HEK293T (cell line): ENCODE measurements around the gene U2AF2.

Source experiments
- CTCF ChIA-PET: fragments of 350-600 bp; formaldehyde crosslinking; extraction: SDS; loops from one replicate; lab custom pipeline; 2021; ENCODE audit warnings: antibody characterized with exemption, inconsistent platforms; lab: Yijun Ruan, JAX
- POLR2A ChIA-PET: fragments of 350-600 bp; formaldehyde crosslinking; extraction: SDS; loops from one replicate; lab custom pipeline; 2020; ENCODE audit warnings: antibody characterized with exemption, inconsistent platforms; lab: Yijun Ruan, JAX
- DNase-seq: peaks from one replicate; pipeline ENCODE4 v3.0.0; 2012; ENCODE audit warnings: mixed read lengths; ENCODE audit errors: extremely low spot score
- ARNT ChIP-seq: fragments of 450-650 bp; IDR thresholded peaks from 2 replicates; pipeline ENCODE4 v1.6.1; 2017; ENCODE audit warnings: mild to moderate bottlenecking
- BHLHE40 ChIP-seq: fragments of 450-650 bp; IDR thresholded peaks from 2 replicates; pipeline ENCODE4 v1.6.1; 2016; ENCODE audit warnings: mild to moderate bottlenecking, moderate library complexity, borderline replicate concordance
- CTBP1 ChIP-seq: fragments of 450-650 bp; IDR thresholded peaks from 2 replicates; pipeline ENCODE4 v1.6.1; 2016; ENCODE audit warnings: borderline replicate concordance
- ELF4 ChIP-seq: fragments of 450-650 bp; IDR thresholded peaks from 2 replicates; pipeline ENCODE4 v1.6.1; 2017; ENCODE audit warnings: antibody characterized with exemption
- FOXA1 ChIP-seq: fragments of 450-650 bp; IDR thresholded peaks from 2 replicates; pipeline ENCODE4 v1.6.1; 2016; ENCODE audit warnings: mild to moderate bottlenecking
- FOXM1 ChIP-seq: fragments of 450-650 bp; IDR thresholded peaks from 2 replicates; pipeline ENCODE4 v1.6.1; 2017; ENCODE audit warnings: mild to moderate bottlenecking, borderline replicate concordance
- HDGF ChIP-seq: fragments of 450-650 bp; IDR thresholded peaks from 2 replicates; pipeline ENCODE4 v1.6.1; 2017; ENCODE audit warnings: antibody characterized with exemption, borderline replicate concordance
- LEF1 ChIP-seq: fragments of 450-650 bp; IDR thresholded peaks from 2 replicates; pipeline ENCODE4 v1.6.1; 2017; ENCODE audit warnings: mild to moderate bottlenecking, borderline replicate concordance
- NFRKB ChIP-seq: fragments of 450-650 bp; IDR thresholded peaks from 2 replicates; pipeline ENCODE4 v1.6.1; 2016; ENCODE audit warnings: mild to moderate bottlenecking, moderate library complexity
- PKNOX1 ChIP-seq: fragments of 450-650 bp; IDR thresholded peaks from 2 replicates; pipeline ENCODE4 v1.6.1; 2016
- SP1 ChIP-seq: fragments of 450-650 bp; IDR thresholded peaks from 2 replicates; pipeline ENCODE4 v1.6.1; 2017
- SUZ12 ChIP-seq: fragments of 450-650 bp; IDR thresholded peaks from 2 replicates; pipeline ENCODE4 v1.6.1; 2016; ENCODE audit warnings: mild to moderate bottlenecking
- TARDBP ChIP-seq: fragments of 450-650 bp; IDR thresholded peaks from 2 replicates; pipeline ENCODE4 v1.6.1; 2016
- ZNF384 ChIP-seq: fragments of 450-650 bp; IDR thresholded peaks from 2 replicates; pipeline ENCODE4 v1.6.1; 2016

Gene U2AF2

DNA sequence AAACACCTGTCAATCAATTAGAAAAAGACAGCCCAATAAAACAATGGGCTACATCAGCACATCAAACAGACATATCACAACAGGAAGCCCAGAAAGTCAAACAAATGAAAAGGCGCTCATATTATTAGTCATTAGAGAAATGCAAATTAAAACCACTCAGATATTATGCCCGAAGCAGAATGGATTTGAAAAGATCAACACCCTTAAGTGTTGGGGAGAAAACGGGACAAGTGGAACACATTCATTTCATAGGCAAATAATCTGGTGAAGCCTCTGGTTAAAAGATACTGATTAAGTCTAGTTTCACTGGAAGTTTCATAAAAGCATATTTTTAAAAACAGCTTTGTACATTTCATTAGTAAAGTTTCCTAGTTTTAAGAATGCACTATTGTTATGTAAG, 66.0 kb downstream of the U2AF2 start:
- POLR2A ChIA-PET: no interaction called here
- no peak for DNase-seq
- TF ChIP-seq NFRKB (no peak), ZNF384 (no peak), BHLHE40 (no peak), ARNT (no peak)
- CTCF ChIA-PET: no interaction called here

DNA sequence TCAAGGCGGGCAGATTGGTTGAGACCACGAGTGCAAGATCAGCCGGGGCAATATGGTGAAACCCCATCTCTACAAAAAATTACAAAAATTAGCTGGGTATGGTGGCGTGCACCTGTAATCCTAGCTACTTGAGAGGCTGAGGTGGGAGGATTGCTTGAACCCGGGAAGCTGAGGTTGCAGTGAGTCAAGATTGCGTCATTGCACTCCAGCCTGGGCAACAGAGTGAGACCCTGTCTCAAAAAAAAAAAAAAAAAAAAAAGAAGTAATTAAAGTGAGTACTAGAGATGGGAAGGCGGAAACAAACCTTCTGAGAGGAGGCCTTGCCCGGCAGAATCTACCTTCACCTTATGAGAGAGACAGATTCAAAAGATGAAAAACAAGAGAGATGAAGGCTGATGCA, 68.7 kb downstream of the U2AF2 start:
- ChIA-PET CTCF (no interaction called here), POLR2A (no interaction called here)
- TF ChIP-seq HDGF: no peak
- no peak for TF ChIP-seq FOXM1
- no peak for TF ChIP-seq LEF1
- TF ChIP-seq ELF4: no peak
- TF ChIP-seq FOXA1: no peak
- TF ChIP-seq SP1: no peak
- no peak for TF ChIP-seq PKNOX1
- TF ChIP-seq CTBP1: no peak
- TF ChIP-seq BHLHE40: no peak
- no peak for TF ChIP-seq NFRKB
- TF ChIP-seq SUZ12: no peak
- no peak for TF ChIP-seq ARNT
- no peak for TF ChIP-seq TARDBP
- no peak for DNase-seq
